ENCODE data around the gene USP35.

GRCh38 chr11:78224506-78224905 lies 35.8 kb downstream of the USP35 start:
- TF ChIP-seq CTCF (conservative IDR thresholded peaks at IDR 0.05; ENCODE audit: low read depth, low read length): no peak
- no peak for TF ChIP-seq EZH2 (IDR thresholded peaks at IDR 0.05; ENCODE audit: low read length, unreplicated experiment)
- TF ChIP-seq EZH2phosphoT487 (IDR thresholded peaks at IDR 0.05; ENCODE audit: borderline replicate concordance, low read length): no peak
